NCI-H526 treated with DMSO at 0.1 percent for 48 hours (cell line): ENCODE data around the gene ARRB2.

ENCODE experiments used
- DNase-seq: peaks from one replicate; lab custom pipeline; 2025; lab: John Stamatoyannopoulos, UW

ARRB2 gene

DNA sequence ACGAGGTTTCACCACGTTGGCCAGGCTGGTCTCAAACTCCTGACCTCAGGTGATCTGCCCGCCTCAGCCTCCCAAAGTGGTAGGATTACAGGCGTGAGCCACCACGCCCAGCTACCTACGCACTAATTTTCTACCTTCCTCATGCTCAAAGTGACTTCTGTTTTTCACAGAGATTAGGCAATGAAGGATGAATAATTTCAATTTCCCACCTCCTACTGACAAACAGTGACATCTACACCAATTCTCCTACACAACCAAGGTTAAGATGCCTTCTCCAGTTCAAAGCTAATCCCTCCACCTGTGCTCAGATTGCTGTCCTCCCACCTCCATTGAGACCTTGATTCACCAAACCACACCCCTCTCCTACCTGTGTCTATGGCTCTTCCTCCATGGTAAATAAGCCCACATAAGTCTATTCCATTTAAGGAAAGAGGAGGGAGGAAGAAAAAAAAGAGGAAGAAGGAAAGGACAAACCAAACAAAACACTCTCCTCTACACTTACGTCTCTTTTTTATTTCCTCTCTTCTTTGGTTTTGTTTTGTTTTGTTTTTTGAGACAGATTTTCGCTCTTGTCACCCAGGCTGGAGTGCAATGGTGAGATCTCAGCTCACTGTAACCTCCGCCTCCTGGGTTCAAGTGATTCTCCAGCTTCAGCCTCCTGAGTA is 15.3 kb downstream of the ARRB2 start:
- no peak for DNase-seq

DNA sequence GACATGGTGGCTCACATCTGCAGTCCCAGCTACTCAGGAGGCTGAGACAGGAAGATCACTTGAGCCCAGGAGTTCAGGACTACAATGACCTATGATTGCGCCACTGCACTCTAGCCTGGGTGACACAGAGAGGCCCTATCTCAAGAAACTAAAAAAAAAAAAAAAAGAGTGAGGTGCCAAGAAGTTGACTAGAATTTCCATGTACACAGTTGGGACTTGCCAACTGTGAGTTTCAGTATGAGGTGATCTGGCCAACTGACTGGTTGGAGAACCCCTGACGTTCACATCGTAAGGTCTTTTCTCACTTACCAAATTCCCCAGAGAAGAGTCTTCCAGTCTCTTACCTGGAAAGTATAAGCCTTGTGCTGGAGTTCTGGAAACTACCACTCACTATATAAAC is 17.7 kb downstream of the ARRB2 start:
- no peak for DNase-seq

DNA sequence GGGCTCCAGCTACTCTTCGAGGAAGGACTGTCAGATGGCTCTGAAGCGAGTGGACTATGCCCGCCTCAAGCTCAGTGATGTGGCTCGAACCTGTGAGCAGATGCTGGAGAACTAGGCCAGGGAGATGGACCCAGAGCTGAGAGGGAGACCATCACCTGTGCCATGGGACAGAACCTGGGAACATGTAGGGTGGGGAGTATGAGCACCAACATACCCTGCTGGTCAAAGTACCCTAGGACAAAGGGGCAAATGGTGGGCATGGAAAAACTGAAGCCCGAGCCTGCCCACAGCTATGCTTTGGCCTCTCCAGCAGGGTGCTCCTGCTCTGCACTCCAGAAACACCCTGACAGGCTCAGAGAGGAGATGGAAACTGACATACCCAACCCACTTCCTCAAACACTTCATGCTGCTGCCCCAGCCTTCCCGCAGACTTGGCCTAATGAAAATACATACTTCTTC is 22.7 kb downstream of the ARRB2 start:
- no peak for DNase-seq

DNA sequence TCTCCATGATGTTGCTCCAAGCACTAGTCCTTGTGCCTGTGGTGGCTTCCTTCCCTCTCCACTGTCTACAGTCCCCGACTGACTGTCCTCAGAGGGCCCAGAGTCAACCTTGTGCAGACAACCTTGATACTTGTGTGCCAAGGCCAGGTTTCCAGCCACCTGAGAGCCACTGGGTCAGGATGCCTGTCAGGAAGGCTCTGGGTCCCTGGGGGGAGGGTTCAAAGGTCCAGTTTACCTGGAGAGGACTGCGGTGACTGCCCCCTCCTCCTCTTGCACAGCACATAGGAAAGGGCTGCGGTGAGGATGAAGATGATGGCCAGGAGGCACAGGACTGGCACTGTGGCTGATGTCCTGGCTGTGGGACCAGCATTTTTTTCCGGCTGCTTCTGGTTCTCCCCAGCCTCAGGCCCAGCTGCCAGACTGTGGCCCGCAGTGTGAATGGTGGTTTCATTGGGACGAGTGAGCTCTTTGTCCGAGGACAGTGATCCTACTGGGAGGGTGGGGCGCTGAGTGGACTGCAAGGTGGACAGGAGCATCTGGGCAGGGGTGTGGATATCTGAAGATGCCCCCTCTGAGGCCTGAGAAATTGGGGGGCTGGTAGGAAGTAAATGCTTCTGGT is 24.5 kb downstream of the ARRB2 start:
- no peak for DNase-seq

DNA sequence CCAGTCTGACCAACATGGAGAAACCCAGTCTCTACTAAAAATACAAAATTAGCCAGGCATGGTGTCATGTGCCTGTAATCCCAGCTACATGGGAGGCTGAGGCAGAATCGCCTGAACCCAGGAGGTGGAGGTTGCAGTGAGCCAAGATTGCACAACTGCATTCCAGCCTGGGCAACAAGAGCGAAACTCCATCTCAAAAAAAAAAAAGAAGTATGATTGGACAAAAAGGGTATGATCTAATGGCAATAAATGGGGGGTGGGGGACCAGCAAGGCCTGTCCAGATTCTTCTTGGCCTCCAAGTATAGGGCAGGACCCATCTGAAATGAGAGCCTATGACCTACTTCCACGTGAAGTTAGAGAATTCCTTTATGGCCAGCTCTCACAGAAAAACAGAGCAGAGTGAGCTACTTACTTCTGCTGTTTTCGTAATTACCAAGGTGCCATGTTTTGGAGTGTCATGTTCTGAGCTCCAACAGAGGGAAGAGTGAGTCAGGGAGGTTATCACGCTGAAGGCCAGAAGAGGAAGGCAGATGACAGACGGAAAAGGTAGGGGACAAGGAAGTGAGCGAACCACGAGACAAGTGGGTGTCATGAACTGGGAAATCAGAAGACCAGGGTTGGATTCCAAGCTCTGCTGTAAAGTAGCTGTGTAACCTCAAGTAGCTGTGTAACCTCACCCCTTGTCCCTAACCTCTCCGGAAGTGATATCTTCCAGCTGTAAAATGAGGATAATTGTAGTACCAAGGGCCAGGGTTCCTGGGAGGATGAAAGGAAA is 25.6 kb downstream of the ARRB2 start:
- DNase-seq: no peak

DNA sequence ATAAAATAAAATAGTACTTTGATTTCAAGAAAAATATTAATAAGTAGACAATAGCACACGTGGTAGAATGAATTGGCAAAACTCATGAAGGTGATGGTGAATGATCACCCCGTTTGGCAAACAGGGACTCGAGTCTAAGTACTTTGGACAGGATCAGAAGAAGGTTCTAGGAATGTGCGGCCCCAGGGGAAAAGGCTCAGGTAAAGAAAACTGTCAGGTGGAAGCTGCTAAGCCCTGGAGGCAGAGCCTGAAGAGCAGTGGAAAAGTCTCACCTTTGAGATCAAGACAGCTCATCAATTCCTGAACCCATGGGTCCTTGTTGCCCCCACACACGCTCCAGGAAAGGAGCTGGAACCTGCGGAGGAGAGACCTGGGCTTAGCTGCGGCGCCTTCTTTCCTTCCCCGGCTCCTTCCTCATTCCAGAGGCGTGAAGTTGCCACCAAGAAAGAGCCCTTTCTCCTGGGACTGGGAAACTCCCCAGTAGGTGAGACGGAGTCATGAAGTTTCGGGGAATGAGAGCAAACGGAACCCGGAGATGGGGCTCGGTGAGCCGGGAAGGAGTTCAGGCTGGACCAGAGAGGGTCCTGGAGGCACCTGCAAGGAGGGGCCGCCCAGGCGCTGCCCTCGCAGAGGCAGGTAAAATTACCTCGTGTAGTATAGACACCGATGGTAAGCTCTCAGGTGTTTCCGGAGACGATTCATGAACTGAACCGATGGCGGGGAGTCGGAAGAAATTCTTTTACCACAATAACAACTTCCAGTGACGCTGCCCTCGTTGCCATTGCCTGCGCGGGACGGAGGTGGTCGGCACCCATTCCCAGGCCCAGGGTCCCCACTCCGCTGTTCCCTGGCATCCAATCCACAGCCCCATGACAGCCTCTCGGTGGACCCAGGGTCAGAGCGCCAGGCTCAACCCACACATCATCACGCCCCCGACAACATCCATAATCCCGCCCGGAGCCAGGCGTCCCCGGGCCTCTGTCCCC is 28.0 kb downstream of the ARRB2 start:
- DNase-seq: no peak

DNA sequence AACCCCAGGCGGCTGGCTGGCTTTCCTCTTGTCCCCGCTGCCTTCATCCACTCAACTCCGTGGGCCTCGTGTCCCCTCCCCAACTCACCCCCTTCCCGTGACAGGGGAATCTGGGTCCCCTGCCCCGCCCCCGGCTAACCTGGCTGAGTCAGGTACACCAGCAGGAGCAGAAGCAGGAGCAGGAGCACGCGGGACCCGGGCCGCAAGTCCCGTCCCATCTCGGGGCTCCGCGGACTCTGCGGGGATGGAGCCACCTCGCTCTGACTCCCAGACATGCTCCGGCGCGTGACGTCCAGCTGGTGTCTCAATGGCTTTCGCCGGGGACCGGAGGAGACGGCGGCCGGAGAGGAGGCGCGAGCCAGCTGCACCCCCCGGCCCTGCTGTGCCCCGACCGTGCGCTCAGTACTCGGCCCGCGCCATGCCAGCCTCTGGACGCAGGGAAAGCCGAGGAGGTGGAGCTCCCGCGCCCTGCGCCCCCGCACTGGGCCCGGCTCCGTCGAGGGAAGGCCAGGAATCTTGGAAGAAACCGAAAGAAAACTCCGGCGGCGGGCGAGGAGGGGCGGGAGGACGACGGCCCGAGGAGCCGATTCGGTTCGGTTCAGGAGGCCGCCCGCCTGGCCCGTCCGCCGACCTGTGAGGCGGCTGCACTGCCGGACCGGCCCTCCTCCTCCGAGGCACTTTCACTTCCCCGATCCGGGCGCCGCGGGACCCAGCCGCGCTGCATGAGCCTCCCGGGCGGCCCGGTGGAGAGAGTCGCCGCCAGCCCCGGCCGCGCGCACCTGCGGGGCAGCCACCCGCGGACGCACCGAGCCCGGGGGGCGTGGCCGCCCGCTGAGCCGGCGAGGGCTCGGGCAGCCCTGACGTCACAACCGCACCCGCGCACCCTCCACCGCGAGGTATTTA is 28.9 kb downstream of the ARRB2 start, which contains the start of the genes CXCL16 and ZMYND15:
CXCL16 (minus strand) TSS at position 807 of the 903 bp plus-strand sequence; CDS start at position 218, 589 bp downstream.
ZMYND15 (plus strand) TSS at position 712 of the 903 bp plus-strand sequence. CDS start 716 bp downstream, outside the sequence.
- no peak for DNase-seq

DNA sequence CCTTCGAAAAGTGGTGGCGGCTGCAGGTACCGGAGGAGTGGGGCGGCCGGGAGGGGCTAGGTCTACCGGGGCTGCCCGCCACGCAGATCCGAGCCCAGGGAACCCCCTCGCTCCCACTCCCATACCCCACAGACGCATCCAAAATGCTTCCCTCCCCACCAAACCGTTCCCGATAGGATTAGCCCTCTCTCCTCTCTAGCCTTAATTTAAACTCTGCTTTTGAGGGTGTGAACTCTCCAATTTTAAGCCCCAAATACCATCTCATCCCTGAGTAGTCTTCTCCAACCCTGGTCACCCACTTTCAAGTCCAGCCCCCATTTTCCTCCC is 29.6 kb downstream of the ARRB2 start:
- no peak for DNase-seq

DNA sequence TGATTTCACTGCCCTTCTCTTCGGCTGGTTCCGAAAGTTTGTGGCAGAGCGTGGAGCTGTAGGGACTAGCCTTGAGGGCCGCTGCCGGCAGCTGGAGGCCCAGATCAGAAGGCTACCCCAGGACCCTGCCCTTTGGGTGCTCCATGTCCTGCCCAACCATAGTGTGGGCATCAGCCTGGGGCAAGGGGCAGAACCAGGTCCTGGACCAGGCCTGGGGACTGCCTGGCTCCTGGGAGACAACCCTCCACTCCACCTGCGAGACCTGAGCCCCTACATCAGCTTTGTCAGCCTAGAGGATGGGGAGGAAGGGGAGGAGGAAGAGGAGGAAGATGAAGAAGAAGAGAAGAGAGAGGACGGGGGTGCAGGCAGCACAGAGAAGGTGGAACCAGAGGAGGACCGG is 30.2 kb downstream of the ARRB2 start:
- no peak for DNase-seq

DNA sequence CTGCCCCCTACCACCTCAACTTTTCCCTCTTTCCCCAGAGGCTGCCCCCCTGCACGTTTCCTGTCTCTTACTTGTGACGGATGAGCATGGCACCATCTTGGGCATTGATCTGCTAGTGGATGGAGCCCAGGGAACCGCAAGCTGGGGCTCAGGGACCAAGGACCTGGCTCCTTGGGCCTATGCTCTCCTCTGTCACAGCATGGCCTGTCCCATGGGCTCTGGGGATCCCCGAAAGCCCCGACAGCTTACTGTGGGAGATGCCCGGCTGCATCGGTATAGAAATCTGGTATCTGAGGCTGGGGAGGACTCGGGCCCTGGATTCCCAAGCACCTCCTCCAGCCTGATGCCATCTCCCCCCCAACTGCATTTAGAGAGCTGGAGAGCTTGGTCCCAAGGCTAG is 31.1 kb downstream of the ARRB2 start:
- DNase-seq: no peak

DNA sequence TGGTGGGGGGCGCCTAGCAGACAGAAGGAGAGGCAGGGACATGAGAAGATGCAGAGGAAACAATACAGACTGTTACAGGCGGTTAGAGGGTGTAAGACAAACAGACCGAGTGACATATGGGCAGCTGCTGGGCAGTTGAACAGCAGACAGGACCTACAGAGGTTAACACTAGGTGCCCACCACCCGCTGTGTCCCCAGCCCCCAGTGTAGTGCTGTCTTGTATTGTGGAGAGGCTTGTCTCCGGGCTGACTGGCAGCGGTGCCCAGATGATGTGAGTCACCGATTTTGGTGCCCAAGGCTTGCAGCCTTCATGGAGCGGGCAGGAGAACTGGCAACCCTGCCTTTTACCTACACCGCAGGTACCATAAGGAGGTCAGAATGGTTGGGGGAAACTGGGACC is 31.7 kb downstream of the ARRB2 start:
- no peak for DNase-seq

DNA sequence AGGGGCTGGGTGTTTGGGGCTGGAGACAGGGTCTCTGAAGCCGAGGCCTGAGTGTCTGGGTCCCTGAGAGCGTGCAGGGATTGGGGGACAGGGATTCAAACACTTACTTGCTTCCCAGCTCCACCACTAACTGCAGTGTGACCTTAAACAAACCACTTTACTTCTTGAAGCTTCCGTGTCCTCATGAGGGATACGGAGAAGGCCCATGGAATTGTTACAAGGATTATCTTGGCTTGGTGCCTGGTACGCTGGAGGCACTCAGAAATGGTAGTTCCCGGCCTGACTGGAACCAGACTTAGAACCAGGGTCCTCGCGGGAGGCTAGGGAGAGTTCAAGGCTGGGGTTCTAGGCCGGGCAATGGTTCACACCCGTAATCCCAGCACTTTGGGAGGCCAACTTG is 32.2 kb downstream of the ARRB2 start:
- DNase-seq: no peak

DNA sequence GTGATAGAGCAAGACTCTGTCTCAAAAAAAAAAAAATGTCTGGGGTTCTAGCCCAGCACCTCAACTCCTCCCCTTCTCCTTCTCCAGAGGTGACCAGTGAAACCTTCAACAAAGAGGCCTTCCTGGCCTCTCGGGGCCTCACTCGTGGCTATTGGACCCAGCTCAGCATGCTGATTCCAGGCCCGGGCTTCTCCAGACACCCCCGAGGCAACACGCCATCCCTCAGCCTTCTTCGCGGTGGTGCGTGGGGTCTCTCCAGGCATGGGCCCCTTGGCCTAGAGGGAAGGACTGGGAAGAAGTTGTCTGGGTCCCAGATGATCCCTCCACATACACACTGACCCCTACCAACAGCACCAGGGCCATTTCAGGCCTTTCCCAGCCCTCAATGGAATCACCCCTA is 32.8 kb downstream of the ARRB2 start:
- no peak for DNase-seq

DNA sequence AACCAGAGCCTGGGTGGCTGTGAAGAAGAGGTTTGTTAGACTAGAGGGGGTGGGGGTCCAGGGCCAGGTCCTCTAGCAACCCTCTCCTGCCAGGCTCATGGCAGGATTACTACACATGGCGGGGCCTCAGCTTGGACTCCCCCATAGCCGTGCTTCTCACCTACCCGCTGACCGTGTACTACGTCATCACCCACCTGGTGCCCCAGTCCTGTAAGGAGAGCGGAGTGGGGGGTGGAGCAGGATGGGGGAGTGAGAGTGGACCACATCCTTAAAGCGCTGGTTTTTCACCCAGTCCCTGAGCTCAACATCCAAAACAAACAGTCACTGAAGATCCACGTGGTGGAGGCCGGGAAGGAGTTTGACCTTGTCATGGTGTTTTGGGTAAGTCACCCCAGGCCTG is 33.5 kb downstream of the ARRB2 start:
- no peak for DNase-seq

DNA sequence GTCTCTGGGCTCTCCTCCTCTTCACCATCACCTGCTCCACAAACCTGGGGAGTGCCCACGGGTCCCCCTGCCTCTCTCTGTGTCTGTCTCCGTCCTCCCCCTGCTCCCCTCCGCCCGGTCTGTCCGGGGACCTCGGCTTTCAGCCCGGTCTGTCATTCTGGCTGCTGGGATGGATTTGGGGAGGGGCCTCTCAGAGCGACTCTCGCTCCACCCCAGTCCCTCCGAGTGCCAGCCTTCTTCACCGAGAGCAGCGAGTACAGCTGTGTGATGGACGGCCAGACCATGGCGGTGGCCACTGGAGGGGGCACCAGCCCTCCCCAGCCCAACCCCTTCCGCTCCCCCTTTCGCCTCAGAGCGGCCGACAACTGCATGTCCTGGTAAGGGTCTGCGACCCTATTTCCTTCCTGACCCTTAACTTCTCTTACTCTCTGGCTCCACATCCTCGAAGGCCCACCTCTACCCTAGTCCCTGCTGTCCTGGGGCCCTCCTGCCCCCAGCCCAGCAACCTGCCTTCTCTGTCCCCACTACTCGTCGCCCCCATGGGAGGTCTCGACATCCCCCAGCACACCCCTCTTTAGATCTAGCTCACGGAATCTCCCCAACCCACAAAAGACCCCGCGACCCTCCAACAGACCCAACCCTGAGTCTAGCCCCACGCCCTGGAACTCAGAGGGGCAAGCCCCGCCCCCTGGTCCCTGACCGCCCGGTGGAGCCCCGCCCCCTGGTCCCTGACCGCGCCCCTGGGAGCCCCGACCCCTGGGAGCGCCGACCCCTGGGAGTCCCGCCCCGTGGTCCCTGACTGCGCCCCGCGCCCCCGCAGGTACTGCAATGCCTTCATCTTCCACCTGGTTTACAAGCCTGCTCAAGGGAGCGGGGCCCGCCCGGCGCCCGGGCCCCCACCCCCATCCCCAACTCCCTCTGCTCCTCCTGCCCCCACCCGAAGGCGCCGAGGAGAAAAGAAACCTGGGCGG is 34.9 kb downstream of the ARRB2 start:
- DNase-seq: no peak

DNA sequence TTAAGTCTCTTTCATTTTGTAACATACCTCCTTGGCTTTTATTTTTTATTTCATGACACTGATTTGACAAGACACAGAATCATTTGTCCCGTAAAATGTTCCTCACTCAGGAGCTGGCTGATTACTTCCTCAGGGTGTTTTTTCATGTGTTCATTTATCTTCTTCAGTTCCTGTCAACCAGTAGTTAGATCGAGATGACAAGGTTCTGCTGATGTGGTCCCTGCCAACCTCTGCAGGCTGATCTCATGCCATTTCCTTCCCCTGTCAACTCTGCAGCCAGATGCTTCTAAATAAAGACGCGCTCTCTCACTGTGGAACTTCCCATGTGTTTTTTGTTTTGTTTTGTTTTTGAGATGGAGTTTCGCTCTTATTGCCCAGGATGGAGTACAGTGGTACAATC is 37.4 kb downstream of the ARRB2 start:
- no peak for DNase-seq

DNA sequence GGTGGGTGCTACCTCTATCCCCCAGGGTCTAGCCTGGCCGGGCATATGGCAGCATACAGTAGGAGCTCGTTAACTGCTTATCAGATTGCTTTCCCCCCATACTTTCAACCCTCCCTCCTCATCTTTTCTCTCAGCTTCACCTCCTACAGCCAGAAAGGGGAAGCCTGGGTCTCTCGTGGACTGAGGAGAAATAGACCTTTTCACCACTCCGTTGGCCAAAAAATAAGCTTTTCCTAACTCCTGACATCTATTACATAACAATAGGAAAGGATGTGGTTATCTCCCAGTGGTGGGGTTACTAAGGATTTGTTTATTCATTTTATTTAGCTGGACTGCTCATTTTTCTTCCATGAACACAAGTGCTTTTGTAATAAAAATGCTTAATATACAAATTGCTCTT is 38.3 kb downstream of the ARRB2 start:
- no peak for DNase-seq

DNA sequence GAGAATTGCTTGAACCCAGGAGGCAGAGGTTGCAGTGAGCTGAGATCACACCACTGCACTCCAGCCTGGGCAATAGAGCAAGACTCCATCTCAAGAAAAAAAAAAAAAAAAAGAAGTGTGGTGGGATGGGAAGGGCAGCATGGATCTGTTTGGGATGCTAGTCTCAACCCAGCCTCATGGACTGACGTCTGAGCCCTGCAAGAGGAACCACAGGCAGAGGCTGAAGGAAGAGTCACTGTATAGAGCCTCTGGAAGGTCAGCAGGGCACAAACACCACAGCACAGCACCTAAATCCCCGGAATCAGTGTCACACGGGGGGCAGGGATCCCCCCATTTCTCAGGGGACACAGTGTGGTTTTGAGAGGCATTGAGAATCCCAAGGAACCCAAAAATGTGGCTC is 40.2 kb downstream of the ARRB2 start:
- DNase-seq: no peak

DNA sequence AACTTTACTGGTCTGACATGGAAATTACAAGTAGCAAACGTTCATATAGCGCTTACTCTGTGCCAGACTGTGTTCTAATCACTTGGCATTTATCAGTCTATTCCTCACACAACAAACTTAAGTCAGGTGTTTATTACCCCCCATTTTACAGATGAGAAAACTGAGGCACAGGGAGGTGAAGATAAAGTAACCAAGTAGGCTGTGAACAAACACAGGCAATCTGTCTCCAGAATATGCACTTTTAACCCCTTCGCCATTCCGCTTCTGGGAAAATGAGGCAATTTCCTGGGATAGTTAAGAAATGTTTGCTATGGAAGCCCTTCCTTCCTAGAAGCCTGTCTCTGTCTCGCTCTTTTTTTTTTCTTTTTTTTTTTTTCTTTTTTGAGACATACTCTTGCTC is 41.5 kb downstream of the ARRB2 start:
- no peak for DNase-seq

DNA sequence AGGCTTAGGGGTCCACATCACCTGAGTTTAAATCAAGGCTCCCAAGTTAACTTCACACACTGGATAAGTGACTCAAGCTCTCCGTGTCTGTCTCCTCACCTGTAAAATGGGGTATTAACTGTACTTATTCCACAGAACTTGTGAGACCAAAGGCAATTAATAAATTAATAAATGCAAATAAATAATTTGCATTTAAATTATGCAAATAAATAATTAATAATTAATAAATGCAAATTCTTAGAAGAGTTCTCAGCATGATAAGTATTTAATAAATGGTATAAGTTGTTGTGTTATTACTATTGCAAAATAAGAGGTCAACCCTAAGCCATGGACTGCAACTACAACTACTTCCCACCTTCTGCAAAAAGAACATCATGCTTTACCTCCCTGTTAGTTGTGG is 43.0 kb downstream of the ARRB2 start:
- no peak for DNase-seq
